HG03108 (cell line): Measurements from ENCODE around the gene GTF3A.
"Not testable (repeated sequence)": the region's sequence is repeated elsewhere in the genome, so short reads cannot be mapped to it uniquely, and the experiment has no call there.

Source experiments
- ATAC-seq: cut with Tn5 transposase; IDR thresholded peaks from one replicate; pipeline ENCODE4 v1.9.1; 2021; ENCODE audit warnings: moderate library complexity; ENCODE audit not compliant: unreplicated experiment

The GTF3A gene

GRCh38 chr13:27424246-27425157 is at the start of gene GTF3A:
Gene GTF3A, plus strand, starts transcription at chr13:27424619.
- ATAC-seq: peak; percentile 65

GRCh38 chr13:27374650-27375049 is 49.8 kb upstream of the GTF3A start:
- no peak for ATAC-seq

- no peak for ATAC-seq
These were observed 48.6 kb upstream of the GTF3A start for GRCh38 chr13:27375686-27376326.

- ATAC-seq: no peak
These were observed 45.3 kb upstream of the GTF3A start for GRCh38 chr13:27379126-27379525.

GRCh38 chr13:27379694-27380641 is 44.5 kb upstream of the GTF3A start:
- ATAC-seq: no peak

GRCh38 chr13:27381601-27382000 is 42.8 kb upstream of the GTF3A start:
- no peak for ATAC-seq

- no peak for ATAC-seq
These were observed 41.1 kb upstream of the GTF3A start for GRCh38 chr13:27383104-27383921.

GRCh38 chr13:27384285-27384684 is 40.1 kb upstream of the GTF3A start:
- no peak for ATAC-seq

- ATAC-seq: no peak
These were observed 36.2 kb upstream of the GTF3A start for GRCh38 chr13:27388241-27388640.

- no peak for ATAC-seq
These were observed 34.5 kb upstream of the GTF3A start for GRCh38 chr13:27389891-27390290.

- ATAC-seq: no peak
These were observed 32.9 kb upstream of the GTF3A start for GRCh38 chr13:27391471-27391870.

- ATAC-seq: no peak
These were observed 31.3 kb upstream of the GTF3A start for GRCh38 chr13:27393101-27393500.

GRCh38 chr13:27395007-27395510 is 29.4 kb upstream of the GTF3A start:
- no peak for ATAC-seq

GRCh38 chr13:27396252-27396846 is 28.1 kb upstream of the GTF3A start:
- ATAC-seq: no peak

- no peak for ATAC-seq
These were observed 26.1 kb upstream of the GTF3A start for GRCh38 chr13:27398360-27398759.

- not testable (repeated sequence) for ATAC-seq
These were observed 24.0 kb upstream of the GTF3A start for GRCh38 chr13:27400405-27400804.

- no peak for ATAC-seq
These were observed 23.2 kb upstream of the GTF3A start for GRCh38 chr13:27401210-27401609.

GRCh38 chr13:27403203-27403678 is 21.2 kb upstream of the GTF3A start:
- no peak for ATAC-seq

- no peak for ATAC-seq
These were observed 20.6 kb upstream of the GTF3A start for GRCh38 chr13:27403727-27404385.
